ENCODE measurements around the gene INPP5D.
"Not testable (repeated sequence)": the region's sequence is repeated elsewhere in the genome, so short reads cannot be mapped to it uniquely, and the experiment has no call there.

INPP5D gene

DNA sequence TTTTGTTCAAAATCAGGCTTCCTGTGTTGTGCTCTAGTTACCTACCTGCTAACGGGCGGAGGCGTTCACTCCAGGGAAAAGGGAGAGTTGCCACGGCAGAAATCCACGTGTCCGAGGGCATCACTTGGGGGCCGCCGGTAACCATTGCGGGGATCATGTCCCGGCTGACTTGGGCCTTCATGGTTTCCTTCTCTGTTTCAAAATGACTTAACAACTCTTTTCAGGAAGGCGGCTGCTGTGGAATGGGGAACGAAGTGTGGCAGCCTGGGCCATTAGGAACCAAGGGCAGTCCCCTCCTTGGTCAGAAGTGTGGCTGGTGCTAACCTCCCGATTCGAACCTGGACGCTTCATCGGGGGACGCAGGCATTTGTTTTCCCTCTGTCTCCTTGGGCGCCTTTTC lies 56.8 kb downstream of the INPP5D start:
- DNase-seq (ENCODE audit: low read depth in 2 of 2): no peak

DNA sequence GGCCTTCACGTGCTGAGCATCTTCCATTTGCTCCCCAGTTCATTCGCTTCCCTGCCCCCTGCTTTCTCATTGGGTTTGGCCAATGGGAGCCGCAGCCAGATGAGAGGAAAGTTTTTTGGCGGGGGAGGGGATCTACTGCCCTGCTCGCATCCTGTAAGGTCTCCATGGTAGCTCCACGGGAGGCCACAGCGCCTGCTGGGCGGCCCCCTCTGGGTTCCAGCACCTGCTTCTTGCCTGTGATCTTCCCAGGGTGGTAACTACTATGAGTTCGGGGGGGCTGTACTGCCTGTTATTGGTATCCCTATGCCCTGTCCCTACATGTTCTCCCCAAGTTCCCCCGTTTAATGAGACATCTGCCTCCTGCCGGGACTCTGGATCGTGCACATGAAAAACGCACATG lies 57.2 kb downstream of the INPP5D start:
- DNase-seq (ENCODE audit: low read depth in 2 of 2): no peak

DNA sequence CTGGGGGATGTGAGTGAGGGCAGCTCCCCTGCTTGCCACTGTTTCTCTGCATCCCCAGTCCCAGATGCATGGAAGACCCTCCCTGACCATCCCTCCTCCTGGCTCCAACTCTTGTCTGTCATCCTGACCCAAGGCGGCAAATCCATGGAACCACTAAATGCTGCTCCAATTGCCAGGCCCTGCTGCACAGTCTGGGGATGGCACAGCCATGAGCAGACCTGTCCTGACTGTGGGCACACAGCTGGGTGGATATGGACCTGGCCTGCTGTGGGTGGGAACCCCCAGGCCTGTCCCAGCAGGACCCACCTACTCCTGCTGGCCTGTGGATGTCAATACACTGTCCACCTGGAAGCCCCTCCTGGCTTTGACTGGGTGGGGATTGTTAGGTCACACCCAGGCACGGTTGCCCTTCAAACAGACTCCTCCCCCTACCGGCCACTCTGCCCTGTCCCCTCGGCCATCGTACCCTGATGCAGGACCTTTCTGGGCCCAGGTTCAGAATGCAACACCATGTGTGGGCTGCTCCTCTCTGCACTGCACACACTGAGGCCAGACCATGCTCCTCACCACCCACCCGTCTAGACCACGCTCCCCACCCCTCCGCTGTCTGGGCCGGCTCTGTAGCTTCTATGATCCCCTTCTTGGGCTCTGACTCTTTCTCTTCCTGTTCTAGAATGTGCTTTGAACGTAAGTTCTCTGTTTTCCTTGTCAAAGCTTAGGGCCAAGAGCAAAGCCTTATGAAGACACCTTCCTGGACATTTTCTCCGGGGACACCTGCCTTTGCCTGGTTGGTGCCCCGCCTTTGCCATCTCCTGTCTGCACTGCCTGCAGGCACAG lies 57.9 kb downstream of the INPP5D start:
- no peak for DNase-seq (ENCODE audit: low read depth in 2 of 2)

DNA sequence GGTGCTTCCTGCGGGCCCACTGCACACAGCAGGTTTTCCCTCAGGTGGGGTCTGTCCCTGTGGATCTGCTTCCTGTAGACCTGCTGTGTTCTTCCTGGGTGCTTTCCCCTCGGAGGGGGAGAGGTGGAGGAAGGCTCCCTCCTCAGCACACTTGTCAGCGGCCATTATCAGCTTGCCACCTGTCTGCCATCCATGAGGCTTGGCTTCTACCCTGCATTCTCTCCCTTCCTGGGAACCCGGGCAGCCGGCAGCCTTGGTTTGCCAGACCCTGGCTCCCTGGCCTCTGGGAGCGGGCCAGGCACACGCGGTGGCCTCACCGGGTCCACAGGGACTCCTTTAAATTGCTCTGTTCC lies 58.5 kb downstream of the INPP5D start:
- DNase-seq (ENCODE audit: low read depth in 2 of 2): no peak

DNA sequence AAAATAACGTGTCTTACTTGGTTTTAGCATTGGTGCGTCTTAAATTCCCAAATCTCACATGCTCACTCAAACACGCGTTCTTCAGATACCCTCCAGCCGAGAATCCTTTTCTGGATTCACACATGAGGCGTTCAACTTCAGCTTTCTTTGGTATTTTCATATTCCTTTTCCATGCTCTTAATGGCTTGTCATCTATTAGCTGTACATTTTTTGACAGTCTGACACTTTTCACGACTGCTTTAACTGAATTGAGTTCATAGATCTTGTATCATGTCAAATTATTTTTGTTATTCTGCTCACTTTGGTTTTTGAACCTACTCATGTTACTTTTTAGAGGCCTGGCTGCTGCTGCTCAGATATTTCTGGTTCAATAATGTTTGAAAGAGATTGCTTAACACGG lies 59.0 kb downstream of the INPP5D start:
- no peak for DNase-seq (ENCODE audit: low read depth in 2 of 2)

DNA sequence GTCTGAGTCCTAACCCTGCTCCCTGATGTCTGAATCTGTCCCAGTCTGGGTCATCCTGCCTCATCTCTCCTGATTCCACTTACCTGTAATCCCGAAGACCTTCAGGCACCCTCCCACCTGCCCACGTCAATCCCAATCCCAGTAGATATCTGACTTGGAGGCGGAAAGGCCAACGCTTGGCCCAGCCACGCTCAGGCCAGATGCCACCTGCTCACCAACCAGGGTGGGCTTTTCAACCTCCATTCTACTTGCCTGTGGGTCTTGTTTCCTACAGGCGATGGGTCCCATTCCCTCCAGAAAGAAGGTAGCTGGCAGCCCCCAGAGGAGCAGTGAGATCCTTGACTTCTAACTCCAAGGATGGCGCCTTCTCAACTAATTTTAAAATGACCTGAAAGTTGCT lies 59.7 kb downstream of the INPP5D start:
- no peak for DNase-seq (ENCODE audit: low read depth in 2 of 2)

DNA sequence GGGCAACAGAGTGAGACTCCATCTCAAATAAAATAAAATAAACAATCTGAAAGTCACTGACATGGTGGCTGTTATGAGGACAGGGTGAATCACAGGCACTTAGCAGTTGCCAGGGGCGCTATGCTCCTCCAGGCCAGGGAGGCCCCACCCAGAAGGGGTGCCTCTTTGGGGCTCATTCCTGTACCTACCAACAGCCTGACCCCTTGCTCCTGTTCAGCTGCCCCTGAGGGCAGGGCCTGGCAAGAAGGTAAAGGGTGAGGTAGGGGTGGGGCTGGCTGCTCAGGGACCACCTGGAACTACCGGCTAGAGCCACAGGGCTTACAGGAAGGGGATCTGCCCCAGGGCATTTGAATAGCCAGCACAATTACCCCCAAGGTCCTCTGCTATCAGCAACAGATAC lies 60.3 kb downstream of the INPP5D start:
- no peak for DNase-seq (ENCODE audit: low read depth in 2 of 2)

DNA sequence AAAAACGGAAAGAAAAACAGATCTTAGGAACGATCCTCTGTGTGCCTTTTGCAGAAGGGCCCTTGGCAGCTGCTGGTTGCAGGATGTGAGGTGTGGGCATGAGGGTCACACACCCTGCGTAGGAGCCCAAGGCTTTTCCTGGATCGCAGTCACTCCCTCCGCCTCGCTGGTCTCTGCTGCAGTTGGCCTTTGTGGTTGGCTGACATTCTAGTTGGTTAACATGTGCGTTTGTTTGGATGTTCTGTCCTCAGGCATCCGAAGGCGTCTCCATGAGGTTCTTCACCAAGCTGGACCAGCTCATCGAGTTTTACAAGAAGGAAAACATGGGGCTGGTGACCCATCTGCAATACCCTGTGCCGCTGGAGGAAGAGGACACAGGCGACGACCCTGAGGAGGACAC lies 61.7 kb downstream of the INPP5D start:
- no peak for DNase-seq (ENCODE audit: low read depth in 2 of 2)

DNA sequence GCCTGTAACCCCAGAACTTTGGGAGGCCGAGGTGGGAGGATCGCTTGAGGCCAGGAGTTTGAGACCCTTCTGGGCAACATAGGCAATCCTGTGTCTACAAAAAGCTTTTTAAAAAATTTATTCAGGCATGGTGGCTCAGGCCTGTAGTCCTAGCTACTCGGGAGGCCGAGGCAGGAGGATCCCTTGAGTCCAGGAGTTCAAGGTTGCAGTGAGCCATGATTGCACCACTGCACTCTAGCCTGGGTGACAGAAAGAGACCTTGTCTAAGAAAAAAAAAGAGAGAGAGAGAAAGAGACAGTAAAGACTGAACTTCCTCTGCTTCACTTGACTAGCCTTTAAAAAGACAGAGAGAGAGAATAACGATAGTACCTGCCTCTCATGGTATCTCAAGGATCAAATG lies 62.4 kb downstream of the INPP5D start:
- DNase-seq (ENCODE audit: low read depth in 2 of 2): no peak

DNA sequence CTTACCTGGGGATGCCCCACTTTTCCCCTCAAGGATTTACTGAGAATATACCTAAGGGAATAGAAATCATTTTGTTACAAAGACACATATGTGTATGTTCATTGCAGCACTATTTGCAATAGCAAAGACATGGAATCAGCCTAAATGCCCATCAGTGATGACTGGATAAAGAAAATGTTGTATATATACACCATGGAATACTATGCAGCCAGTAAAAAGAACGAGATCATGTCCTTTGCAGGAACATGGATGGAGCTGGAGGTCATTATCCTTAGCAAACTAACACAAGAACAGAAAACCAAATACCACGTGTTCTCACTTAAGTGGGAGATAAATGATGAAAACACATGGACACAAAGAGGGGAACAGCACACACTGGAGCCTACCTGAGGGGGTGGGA lies 63.4 kb downstream of the INPP5D start:
- DNase-seq (ENCODE audit: low read depth in 2 of 2): not testable (repeated sequence)

DNA sequence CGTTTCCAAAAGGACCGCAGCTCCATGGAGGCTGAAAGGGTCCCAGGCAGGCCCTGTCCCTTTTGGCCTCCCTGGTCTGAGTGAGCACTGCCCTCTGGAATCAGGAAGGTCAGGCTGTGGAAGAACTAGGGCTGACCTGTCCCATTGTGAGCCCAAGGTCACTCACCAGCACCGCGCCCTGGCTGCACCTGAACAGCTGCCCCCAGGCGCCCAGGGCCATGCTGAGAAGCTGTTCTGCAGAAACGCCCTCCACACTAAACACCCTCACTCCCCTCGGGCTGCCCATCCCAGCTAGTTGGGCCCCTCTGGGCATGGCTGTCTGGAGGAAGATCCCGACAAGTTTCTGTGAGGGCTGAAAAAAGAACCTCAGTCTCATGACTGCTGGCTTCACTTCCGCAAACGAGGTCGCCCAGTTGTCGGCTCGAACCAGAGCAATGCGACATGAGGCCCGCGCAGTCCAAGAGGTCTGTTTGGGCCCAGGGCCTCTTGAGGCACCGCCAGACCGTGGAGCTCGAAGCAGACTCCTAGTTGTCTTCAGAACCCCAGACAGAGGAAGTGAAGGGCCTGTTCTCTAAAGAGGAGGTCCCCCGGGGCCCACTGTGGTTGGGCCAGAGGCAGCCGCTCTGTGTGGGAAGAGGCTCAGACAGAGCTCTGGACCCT lies 64.4 kb downstream of the INPP5D start:
- DNase-seq (ENCODE audit: low read depth in 2 of 2): no peak

DNA sequence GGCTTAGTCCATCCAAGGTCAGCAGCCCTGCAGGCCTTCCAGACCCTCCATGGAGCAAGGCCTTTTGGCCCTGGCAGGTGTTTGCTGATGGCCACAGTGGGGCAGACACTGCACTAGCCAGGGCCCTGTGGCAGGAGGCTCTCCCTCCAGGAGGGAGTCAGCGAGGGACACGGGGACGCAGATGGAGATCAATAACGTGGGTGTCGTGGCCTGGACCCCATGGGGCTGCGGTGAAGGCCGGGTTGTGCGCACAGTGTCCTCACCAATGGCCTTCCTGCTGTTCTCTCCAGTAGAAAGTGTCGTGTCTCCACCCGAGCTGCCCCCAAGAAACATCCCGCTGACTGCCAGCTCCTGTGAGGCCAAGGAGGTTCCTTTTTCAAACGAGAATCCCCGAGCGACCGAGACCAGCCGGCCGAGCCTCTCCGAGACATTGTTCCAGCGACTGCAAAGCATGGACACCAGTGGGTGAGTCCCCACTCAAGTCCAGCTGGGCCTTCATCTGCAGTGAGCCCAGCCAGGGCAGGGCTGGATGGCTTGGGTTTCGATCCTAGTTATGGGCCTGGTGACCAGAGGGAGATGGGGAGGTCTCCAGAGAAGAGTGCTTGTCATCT lies 65.4 kb downstream of the INPP5D start:
- DNase-seq (ENCODE audit: low read depth in 2 of 2): no peak

DNA sequence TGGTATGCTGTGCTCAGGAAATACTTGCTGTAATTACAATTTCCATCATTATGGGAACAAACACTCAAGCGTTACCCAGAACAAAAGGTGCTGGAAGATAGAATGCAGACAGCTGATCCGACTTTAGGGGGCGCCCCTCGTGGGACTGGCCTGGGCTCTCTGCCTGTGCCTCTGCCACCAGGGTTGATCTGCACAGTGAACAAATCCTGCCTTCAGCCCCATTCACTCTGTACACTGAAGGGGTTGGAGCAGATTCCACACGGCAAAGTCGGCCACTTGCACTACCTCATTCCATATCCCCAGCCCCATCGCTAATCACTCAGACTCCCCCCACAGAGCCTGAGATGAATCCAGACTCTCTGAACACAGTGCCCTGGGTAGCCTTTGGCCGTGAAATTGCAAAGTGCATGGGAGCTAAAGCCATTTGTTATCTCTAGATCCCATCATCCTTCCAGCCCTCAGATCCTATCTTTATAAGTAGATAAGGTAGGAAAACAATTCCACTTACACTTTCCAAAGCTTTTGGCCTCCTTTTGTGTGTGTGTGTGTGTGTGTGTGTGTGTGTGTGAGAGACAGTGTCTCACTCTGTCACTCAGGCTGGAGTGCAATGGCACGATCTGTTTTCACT lies 69.3 kb downstream of the INPP5D start:
- DNase-seq (ENCODE audit: low read depth in 2 of 2): no peak

DNA sequence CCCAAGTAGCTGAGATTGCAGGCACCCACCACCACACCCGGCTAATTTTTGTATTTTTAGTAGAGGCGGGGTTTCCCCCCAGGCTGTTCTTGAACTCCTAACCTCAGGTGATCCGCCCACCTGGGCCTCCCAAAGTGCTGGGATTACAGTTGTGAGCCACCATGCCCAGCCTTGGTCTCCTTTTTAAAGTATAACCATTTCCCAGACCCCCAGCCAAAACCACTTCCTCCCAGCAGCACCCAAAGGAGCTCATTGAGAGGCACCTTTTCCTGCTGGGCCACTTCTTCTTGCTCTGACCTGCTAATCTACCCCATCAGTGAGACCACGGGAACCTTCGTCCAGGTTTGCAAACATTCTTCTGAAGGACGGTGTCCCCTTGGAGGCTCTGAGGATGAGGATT lies 69.9 kb downstream of the INPP5D start:
- no peak for DNase-seq (ENCODE audit: low read depth in 2 of 2)

DNA sequence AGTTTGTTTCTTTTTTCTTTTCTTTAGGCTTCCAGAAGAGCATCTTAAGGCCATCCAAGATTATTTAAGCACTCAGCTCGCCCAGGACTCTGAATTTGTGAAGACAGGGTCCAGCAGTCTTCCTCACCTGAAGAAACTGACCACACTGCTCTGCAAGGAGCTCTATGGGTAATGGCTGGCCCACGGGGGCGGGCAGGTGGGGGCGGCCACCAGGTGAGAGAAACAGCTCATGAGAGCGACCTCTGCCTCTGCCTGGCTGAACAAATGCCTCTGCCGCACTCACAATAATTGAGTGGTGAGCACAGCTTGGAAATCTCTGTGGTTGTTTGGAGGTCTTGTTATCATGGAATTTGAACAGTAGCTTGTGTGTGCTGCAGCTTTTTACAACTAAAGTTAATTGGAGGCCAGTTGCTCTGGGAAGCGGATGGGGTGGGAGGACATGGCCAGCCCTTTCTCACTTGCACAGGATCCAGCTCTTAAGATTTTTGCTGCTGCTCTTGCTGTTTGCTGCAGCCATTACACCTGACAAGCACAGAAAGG lies 70.4 kb downstream of the INPP5D start:
- no peak for DNase-seq (ENCODE audit: low read depth in 2 of 2)

DNA sequence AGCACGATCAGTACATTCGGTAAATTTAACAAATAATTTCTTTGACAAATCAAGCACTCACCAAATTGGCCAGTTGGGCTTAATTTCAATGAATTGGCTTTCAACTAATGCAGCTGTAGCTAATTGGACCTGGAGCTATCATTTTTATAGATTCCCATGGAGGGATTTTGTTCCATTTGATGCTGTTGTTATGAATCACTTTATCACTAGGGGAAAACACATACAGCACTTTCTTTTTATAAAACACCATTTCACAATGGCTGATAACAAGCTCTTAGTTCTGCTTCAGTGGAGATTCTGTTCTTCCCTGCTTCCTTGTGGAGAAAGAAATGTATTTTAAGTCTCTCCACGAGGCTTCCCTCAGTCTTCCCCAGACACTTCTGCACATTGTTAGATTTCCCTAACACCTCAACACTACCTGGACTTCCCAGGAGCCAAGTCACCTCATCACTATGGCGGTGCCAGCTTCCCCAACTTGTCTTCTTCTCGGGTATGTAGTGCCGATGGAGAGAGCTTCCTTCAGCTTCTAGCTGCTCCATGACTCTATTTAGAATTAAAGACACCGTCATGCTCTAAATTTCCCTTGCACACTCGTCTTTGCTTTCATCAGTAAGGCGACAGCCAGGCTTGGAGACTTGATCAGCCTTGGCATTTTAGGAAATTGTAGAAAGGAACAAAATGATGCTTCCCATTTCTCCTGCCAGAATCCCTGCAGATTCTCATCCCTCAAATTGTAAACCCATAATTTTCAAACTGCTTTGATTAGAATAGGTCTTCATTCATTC lies 72.0 kb downstream of the INPP5D start:
- no peak for DNase-seq (ENCODE audit: low read depth in 2 of 2)

DNA sequence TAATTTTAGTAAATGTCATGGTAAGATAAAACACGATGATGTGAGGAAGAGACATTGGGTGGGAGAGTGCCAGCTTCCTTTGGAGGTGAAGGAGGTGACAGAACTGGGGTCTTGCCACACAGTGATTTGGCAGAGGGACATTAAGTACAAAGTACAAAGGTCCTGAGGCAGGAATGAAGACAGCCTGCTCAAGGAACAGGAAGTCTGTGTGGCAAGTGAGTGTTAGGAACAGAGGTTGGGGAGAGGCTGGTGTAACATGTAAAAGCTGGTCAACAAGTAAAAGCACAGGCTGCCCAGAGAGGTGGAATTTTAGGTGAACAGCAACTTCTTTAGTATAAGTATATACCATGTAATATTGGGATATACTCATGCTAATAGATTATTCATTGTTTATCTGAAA lies 73.1 kb downstream of the INPP5D start:
- DNase-seq (ENCODE audit: low read depth in 2 of 2): no peak

DNA sequence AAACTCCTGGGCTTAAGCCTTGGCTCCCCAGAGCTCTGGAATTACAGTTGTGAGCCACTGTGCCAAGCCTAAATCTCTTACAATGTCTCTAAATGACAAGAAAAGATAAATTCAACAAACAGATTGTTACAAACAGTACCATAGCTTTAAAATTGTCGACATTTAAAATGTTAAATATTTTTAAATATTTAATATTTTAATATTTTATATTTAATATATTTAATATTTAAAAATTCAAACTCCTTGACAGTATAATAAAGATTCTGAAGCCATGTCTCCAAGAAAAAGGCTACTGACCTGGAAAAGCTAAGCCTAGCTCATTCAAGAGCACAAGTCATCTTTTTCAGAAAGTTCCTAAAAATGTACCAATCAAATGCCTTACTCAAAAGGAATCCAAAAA lies 75.3 kb downstream of the INPP5D start:
- DNase-seq (ENCODE audit: low read depth in 2 of 2): no peak

DNA sequence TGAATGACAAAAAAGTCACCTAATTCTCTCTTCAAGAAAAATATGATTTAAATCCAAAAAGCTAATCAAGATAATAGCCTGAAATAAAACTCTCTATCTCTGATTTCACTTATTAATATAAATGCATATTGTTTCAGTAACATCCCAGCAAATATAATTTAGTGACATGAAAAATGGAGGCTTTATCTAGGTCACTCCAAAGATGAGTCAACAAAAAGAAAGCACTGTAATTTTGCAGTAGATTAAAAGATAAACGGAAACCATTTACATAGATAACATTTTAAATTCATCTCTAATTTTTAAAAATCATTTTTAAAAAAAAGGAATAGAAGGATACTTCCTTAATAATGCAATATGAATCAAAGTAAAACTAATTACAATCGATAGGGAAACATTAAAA lies 76.9 kb downstream of the INPP5D start:
- no peak for DNase-seq (ENCODE audit: low read depth in 2 of 2)

DNA sequence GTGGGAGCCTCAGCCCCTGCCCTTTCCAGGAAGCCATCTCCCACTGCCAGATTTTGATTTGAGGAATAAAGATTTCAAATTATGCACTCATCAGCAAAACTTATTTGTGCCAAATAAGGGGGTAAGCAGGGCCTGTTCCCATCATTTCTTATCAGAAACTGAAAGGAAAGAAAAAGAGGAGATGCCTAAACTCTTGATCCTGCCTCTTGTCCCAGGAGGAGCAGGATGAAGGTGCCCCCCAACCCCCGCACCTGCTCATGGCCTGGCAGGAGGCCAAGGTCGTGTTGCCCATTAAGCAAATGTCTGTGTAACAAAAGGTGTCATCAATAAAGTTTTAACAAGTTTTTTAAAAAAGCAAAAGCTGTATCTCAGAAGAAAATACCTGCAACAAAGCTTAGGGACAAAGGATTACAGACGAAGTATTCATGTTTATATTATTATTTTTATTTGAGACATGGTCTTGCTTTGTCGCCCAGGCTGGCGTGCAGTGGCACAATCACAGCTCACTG lies 80.0 kb downstream of the INPP5D start:
- no peak for DNase-seq (ENCODE audit: low read depth in 2 of 2)

DNA sequence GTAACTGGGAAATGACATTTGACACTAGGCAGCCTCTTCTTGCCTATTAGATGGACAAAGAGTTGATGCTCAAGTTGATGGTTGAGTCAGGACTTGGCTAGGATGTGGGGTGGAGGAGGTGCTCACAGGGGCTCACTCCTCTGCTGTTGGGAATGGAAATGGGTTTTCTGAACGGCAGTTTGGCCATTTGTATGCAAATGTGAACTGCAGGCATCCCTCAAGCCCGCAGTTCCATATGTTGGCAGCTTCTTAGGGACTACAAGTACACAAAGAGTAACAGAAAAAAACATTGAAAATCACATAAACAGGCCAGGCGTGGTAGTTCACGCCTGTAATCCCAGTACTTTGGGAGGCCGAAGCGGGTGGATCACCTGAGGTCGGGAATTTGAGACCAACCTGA lies 80.8 kb downstream of the INPP5D start:
- no peak for DNase-seq (ENCODE audit: low read depth in 2 of 2)

DNA sequence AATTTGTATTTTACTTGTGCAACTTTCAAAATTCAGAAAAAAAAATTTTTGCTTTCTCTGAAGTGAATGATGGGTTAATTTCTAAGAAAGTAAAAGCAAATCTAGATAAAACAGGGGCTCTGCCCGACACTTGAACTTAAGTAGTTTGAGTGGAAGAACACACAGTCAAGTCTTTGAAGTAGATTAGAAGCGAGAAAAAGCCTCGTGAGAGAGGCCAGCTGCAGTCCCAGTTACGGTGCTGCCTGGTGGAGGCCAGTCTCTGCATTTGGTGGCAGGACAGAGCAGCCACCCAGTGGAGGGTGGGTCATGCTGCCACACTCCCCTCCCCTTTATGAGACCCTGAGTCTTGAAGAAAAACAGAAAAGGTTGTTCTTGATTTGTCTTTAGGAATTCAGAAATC lies 81.8 kb downstream of the INPP5D start:
- DNase-seq (ENCODE audit: low read depth in 2 of 2): no peak

Data from stimulated activated CD4-positive, alpha-beta T cell treated with anti-CD3 and anti-CD28 coated beads, Interleukin-1b, Interleukin-23, amount 100 ng/mL, for 4 hours (primary cell).